GM19468 (cell line): ENCODE results near the gene TSSK2.
"Not testable (repeated sequence)": the region's sequence is repeated elsewhere in the genome, so short reads cannot be mapped to it uniquely, and the experiment has no call there.

Experiments used
- ATAC-seq: cut with Tn5 transposase; IDR thresholded peaks from one replicate; pipeline ENCODE4 v1.9.1; 2021; ENCODE audit warnings: mild to moderate bottlenecking, moderate library complexity, moderate number of reproducible peaks; ENCODE audit not compliant: unreplicated experiment; ENCODE audit errors: extremely low read depth

Gene TSSK2

GRCh38 chr22:19138217-19139000 is 7.3 kb downstream of the TSSK2 start:
- ATAC-seq: no peak

GRCh38 chr22:19139001-19139356 is 7.9 kb downstream of the TSSK2 start:
- ATAC-seq: no peak

- no peak for ATAC-seq
Measured at GRCh38 chr22:19139974-19140373, 8.9 kb downstream of the TSSK2 start.

GRCh38 chr22:19142394-19142793 is 11.3 kb downstream of the TSSK2 start:
- no peak for ATAC-seq

GRCh38 chr22:19143212-19143611 is 12.1 kb downstream of the TSSK2 start:
- ATAC-seq: no peak

- ATAC-seq: no peak
Measured at GRCh38 chr22:19143967-19144400, 12.9 kb downstream of the TSSK2 start.

- no peak for ATAC-seq
Measured at GRCh38 chr22:19146215-19146968, 15.3 kb downstream of the TSSK2 start.

- no peak for ATAC-seq
Measured at GRCh38 chr22:19147195-19147780, 16.2 kb downstream of the TSSK2 start.

GRCh38 chr22:19148417-19149046 is 17.4 kb downstream of the TSSK2 start:
- ATAC-seq: no peak

- no peak for ATAC-seq
Measured at GRCh38 chr22:19149047-19149883, 18.2 kb downstream of the TSSK2 start.

GRCh38 chr22:19149991-19150390 is 18.9 kb downstream of the TSSK2 start, which contains the start of gene GSC2:
GSC2 (minus strand) TSS chr22:19150292; CDS start chr22:19150283, 9 bp downstream.
- no peak for ATAC-seq

GRCh38 chr22:19150482-19151328 is 19.6 kb downstream of the TSSK2 start:
- no peak for ATAC-seq

GRCh38 chr22:19151329-19152191 is 20.5 kb downstream of the TSSK2 start:
- no peak for ATAC-seq

GRCh38 chr22:19152942-19153883 is 22.1 kb downstream of the TSSK2 start:
- no peak for ATAC-seq

- not testable (repeated sequence) for ATAC-seq
Measured at GRCh38 chr22:19156109-19156508, 25.0 kb downstream of the TSSK2 start.

GRCh38 chr22:19158649-19159048 is 27.5 kb downstream of the TSSK2 start:
- ATAC-seq: not testable (repeated sequence)

GRCh38 chr22:19164425-19164824 is 33.3 kb downstream of the TSSK2 start:
- no peak for ATAC-seq
